HFF-Myc (cell line): ENCODE results near the gene SORCS2.

Experiments used
- DNase-seq: peaks from one replicate; pipeline ENCODE4 v3.0.0-alpha.2; 2011; ENCODE audit warnings: low read depth; ENCODE audit errors: extremely low read depth
- H3K4me3 ChIP-seq: replicated peaks from 2 replicates; pipeline ENCODE4 v1.5.1; 2011; ENCODE audit warnings: low read depth, mild to moderate bottlenecking, control low read depth, low read length
- CTCF ChIP-seq: IDR thresholded peaks from 2 replicates; pipeline ENCODE4 v1.5.1; 2012; ENCODE audit warnings: mild to moderate bottlenecking, low read depth, low read length, control low read depth; ENCODE audit errors: missing control alignments

SORCS2 gene

GRCh38 chr4:7183780-7184460, 8.4 kb upstream of the SORCS2 start:
- no peak for TF ChIP-seq CTCF
- no peak for DNase-seq
- no peak overlapping the region for H3K4me3 ChIP-seq

DNA sequence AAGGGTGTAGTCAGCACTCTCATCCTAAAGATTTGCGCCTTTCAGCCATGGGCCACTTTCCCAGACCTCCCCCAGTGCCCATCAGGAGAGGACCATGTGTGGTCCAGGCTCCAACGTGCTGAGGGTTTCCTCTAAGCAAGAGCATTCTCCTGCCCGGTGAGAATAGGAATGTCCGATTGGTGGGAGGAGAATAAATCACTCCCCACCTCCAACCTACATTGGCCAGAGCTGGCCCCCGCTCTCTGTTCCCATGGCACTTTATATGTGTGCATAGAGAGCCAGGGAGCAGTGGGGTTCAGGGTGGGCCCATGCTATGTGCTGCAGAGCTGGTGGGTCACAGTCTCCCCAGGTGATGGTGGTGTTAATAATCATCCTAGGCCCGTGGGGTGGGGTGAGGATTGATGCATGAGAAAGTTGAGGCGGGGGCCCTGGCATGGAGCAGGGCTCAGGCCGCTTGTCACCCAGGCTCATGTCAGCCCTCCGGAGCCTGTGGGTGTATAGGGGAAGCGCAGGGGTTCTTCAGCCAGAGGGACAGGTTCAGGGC, 6.8 kb upstream of the SORCS2 start:
- no peak overlapping the region for H3K4me3 ChIP-seq
- TF ChIP-seq CTCF = no peak
- DNase-seq = no peak

- no peak for DNase-seq
- no peak overlapping the region for H3K4me3 ChIP-seq
- TF ChIP-seq CTCF = peak; percentile 18
Observed at GRCh38 chr4:7186031-7186430, 6.3 kb upstream of the SORCS2 start.

- no peak overlapping the region for H3K4me3 ChIP-seq
- DNase-seq = no peak
- TF ChIP-seq CTCF = no peak
Observed at GRCh38 chr4:7186516-7187167, 5.7 kb upstream of the SORCS2 start.

DNA sequence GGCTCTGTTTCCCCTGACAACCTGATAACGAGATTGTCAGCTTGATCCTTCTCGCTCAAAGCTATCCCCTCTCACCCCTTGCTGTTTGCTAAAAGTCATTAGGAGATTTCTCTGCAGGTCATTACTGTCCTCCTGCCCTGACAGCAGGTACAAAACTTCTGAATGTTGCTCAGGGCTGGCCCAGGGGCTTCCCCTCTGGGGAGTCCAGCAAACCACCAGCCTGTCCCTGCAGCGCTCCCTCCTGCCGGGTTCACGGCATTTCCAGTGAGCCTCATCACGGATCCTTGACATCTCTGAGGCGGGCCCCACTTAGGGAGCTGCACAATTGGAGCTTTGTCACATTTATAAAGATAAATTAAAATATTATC, 5.2 kb upstream of the SORCS2 start:
- no peak overlapping the region for H3K4me3 ChIP-seq
- DNase-seq = no peak
- TF ChIP-seq CTCF = no peak

- no peak for TF ChIP-seq CTCF
- H3K4me3 ChIP-seq = no peak overlapping the region
- DNase-seq = no peak
Observed at GRCh38 chr4:7187691-7188090, 4.6 kb upstream of the SORCS2 start.
